ENCODE measurements around the gene SSC5D.

Gene SSC5D

GRCh38 chr19:55549500-55550320 is 61.5 kb downstream of the SSC5D start (continued):
- no peak for TF ChIP-seq ZNF558 (tag by site-specific recombination; IDR thresholded peaks at IDR 0.05)
- TF ChIP-seq YY1 (tag by site-specific recombination; IDR thresholded peaks at IDR 0.05): no peak
- TF ChIP-seq SP7 (tag by site-specific recombination; IDR thresholded peaks at IDR 0.05): peak; percentile 33; the same call in 1 of the 2 replicates
- peak; percentile 58 for TF ChIP-seq PRDM10 (tag by site-specific recombination; IDR thresholded peaks at IDR 0.05)
- TF ChIP-seq ZSCAN23 (tag by site-specific recombination; IDR thresholded peaks at IDR 0.05): no peak
- TF ChIP-seq TRIM28 (IDR thresholded peaks at IDR 0.05; ENCODE audit: borderline replicate concordance, low read length): 0 out of 2 replicates have a peak, but pooled peaks have one; percentile 23
- 0 out of 2 replicates have a peak, but pooled peaks have one; percentile 16 for TF ChIP-seq KLF8 (tag by site-specific recombination; IDR thresholded peaks at IDR 0.05)
- TF ChIP-seq ZBTB49 (tag by site-specific recombination; IDR thresholded peaks at IDR 0.05; ENCODE audit: low read depth): no peak
- no peak for TF ChIP-seq ZNF530 (tag by site-specific recombination; IDR thresholded peaks at IDR 0.05; ENCODE audit: low read depth)

GRCh38 chr19:55550321-55550650 is 62.0 kb downstream of the SSC5D start:
- ChIA-PET CTCF (interaction anchor here (0.6 to 1.2 kb wide), 2 partner anchors 33 to 80 kb away, joined by 3 read pairs; no protein-coding TSS in a partner anchor), POLR2A (interaction anchor here (0.5 to 1.5 kb wide), 8 partner anchors 11 to 504 kb away, joined by 3 to 6 read pairs (median 3); partner anchors contain the start of genes FIZ1, ISOC2 and ZNF865)
- H3K9me3 ChIP-seq (ENCODE audit: control insufficient read depth, insufficient read depth, low read depth, low read length): no peaks in the 10 kb centered on the region
- TF ChIP-seq SP7 (tag by site-specific recombination; IDR thresholded peaks at IDR 0.05) (peak; percentile 2; the same call in 1 of the 2 replicates), ZNF837 (tag by site-specific recombination; IDR thresholded peaks at IDR 0.05) (no peak), BCL6B (tag by site-specific recombination; IDR thresholded peaks at IDR 0.05) (no peak)
- H3K36me3 ChIP-seq (ENCODE audit: control insufficient read depth in 2 of 2, insufficient read depth in 1 of 2, low read length in 2 of 2): no peaks in the 10 kb centered on the region
- H3K4me1 ChIP-seq (ENCODE audit: control insufficient read depth, insufficient read depth, low read length): peaks cover 9% of the 10 kb centered on the region
- H3K27ac ChIP-seq (ENCODE audit: extremely low read depth, low read depth, low read length): 0 out of 2 replicates have a peak overlapping the region, but pooled peaks have one; percentile 36
- peak overlapping the region; percentile 39 for H3K4me3 ChIP-seq (ENCODE audit: low read depth, low read length)

GRCh38 chr19:55552206-55552605 is 64.0 kb downstream of the SSC5D start:
- ChIA-PET CTCF (interaction anchor here (0.7 to 1.5 kb wide), 3 partner anchors 36 to 386 kb away, joined by 3 to 5 read pairs (median 4); no protein-coding TSS in a partner anchor), POLR2A (interaction anchor here (0.6 to 1.2 kb wide), 5 partner anchors 14 to 762 kb away, joined by 3 to 5 read pairs (median 3); partner anchors contain the start of gene ZSCAN5A)
- Histone ChIP-seq H3K4me3 (ENCODE audit: low read depth, low read length) (no peak overlapping the region), H3K9me3 (ENCODE audit: control insufficient read depth, insufficient read depth, low read depth, low read length) (no peaks in the 10 kb centered on the region), H3K27ac (ENCODE audit: extremely low read depth, low read depth, low read length) (no peak overlapping the region), H3K4me1 (ENCODE audit: control insufficient read depth, insufficient read depth, low read length) (peaks cover 9% of the 10 kb centered on the region), H3K36me3 (ENCODE audit: control insufficient read depth in 2 of 2, insufficient read depth in 1 of 2, low read length in 2 of 2) (no peaks in the 10 kb centered on the region)
- no peak for TF ChIP-seq ZBTB26 (tag by site-specific recombination; optimal IDR thresholded peaks at IDR 0.05)
- TF ChIP-seq ZBTB7A (tag by site-specific recombination; IDR thresholded peaks at IDR 0.05; ENCODE audit: low read depth): no peak
- TF ChIP-seq KLF8 (tag by site-specific recombination; IDR thresholded peaks at IDR 0.05): no peak
- no peak for TF ChIP-seq REST (tag by site-specific recombination; IDR thresholded peaks at IDR 0.05)
- no peak for TF ChIP-seq ZNF18 (tag by site-specific recombination; IDR thresholded peaks at IDR 0.05)
- TF ChIP-seq OVOL3 (tag by site-specific recombination; IDR thresholded peaks at IDR 0.05): no peak
- TF ChIP-seq ZNF571 (tag by site-specific recombination; IDR thresholded peaks at IDR 0.05): no peak
